ENCODE results near the gene CA10.

The CA10 gene

DNA sequence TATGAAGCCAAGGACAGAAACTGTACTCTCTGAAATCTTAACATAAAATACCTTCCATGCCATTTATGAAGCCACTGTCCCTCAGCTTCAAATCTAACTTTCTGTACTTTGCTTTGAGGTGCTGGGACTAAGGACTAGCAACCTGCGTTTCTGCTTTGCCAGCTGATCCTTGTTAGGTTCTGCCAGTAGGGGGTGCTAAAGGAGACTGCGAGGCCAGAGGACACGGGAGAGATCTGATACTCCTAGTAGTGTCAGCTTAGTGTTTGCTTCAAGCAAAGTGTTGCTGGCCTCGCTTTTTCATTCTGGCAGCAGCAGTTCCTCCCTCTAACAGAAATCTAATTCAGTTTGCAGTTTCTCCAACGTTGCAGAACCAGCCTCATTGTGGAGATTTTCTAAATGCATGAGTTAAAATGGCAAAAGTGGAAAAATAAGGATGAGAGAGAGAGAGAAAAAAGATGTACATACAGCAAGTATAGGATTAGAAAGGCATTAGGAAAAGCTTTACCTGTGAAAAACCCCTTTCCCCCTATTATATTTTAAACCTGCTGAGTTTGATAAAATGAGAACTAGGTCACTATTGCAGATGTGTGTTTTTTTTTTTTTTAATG, 297.5 kb downstream of the CA10 start:
- no peak for DNase-seq (ENCODE audit: low spot score)

DNA sequence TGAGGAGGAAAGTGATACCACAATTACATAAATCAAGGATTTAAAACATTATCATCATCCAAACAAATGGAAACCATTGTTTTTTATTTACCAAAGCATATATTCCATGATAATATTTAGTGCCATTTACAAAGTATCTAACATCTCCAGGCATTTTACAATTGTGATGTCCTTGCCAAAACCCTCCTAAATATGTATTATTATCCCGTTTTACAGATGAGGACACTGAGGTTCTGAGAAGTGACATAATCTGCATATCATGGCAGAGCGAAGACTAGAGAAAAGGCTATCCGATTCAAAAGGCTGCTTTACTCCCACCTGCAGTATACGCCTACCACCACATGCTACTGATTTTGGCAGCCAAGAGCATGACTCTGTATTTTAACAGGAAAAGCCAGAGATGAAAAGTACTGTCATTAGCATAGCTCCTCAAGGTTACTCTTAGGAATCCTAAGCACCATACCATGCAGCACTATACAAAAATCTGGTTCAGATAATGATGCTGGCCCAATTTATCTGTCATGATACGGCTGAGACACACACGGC, 301.4 kb downstream of the CA10 start:
- DNase-seq (ENCODE audit: low spot score) = no peak

DNA sequence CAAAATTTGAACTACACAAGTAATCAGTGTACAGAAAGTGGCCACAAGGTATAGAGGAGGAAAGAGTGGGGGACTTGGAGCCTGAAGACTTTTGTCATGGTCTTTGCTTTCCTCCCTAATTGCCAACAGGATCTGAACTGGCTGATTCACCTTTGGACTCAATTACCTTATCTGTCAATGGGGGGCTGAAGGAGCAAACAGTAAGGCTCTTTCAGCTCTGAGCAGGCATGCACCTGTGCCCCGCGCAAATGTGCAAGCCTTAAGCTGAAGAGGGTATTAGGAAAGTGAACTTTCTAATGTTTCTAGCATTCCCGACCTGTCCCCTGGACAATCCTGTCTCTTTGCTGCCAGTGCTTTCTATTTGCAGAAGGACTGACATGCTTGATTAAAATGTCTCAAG, 302.7 kb downstream of the CA10 start:
- DNase-seq (ENCODE audit: low spot score) = no peak

DNA sequence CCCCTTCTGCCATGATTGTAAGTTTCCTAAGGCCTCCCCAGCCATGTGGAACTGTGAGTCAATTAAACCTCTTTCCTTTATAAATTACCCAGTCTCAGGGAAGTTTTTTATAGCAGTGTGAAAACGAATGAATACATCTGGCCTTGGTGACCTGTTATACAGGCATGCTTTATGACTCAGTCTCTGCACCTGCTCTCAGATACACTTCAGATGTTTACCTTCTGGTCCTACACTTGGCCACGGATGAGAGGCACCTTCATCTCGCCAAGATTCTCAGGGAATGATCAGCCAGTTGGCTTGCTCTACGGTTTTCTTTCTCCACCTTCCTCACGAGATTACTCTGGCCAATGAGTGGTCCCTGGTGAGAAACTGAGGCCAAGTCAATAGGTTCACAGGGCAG, 304.7 kb downstream of the CA10 start:
- DNase-seq (ENCODE audit: low spot score) = no peak

DNA sequence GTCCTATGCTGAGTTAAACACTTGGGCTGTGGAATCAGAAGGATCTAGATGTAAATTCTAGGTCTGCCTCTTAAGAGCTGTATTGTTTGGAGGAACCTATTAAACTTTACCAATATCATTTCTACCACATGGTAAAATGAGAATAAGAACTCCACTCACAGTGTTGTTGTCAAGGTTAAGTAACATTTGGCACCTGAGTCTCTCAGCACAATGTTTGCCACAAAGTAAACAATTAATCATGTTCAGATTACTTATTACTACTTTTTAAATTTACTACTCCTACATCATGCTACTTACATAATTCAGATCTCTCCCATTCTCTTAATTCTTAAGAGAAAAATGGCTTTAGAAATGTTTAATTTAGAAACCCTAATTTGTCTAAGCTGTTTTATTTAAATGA, 305.9 kb downstream of the CA10 start:
- DNase-seq (ENCODE audit: low spot score) = no peak

DNA sequence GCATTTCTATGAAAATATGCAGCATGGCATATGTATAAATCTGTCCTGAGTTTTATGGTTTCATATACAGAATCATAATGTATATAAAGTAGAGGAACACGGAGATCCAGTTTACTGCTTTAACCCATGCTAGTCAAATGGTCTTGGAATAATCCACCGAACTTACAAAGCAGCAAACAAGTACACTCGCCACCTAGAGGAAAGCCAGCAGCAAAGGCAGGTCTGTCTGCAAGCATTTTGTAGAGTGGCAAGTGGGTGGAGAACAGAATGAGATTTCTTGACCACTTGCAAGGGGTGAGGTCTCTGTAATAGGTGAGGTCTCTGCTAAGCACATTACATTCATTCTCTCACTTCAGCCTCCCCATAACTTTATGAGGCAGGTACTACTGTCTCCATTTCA, 308.3 kb downstream of the CA10 start:
- DNase-seq (ENCODE audit: low spot score) = no peak

DNA sequence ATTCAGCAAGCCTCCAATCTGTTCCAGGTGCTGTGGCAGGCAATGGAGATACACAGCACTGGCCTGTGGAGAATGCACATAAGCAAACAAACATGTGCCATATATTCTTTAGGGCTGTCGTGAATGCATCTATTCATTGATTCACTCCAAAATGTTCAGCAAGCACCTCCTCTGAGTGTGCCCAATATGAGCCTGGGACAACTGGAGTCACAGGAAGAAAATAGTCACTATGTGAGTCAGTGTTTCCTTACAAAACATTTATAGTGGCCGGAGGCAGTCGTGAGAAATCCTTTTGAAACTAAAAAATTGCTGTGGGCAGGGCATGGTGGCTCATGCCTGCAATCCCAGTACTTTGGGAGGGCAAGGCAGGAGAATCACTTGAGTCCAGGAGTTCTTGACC, 310.1 kb downstream of the CA10 start:
- no peak for DNase-seq (ENCODE audit: low spot score)

- no peak for DNase-seq (ENCODE audit: low spot score)
Measured at GRCh38 chr17:51846566-51846965, 311.9 kb downstream of the CA10 start.

- no peak for DNase-seq (ENCODE audit: low spot score)
Measured at GRCh38 chr17:51845776-51846175, 312.7 kb downstream of the CA10 start.

DNA sequence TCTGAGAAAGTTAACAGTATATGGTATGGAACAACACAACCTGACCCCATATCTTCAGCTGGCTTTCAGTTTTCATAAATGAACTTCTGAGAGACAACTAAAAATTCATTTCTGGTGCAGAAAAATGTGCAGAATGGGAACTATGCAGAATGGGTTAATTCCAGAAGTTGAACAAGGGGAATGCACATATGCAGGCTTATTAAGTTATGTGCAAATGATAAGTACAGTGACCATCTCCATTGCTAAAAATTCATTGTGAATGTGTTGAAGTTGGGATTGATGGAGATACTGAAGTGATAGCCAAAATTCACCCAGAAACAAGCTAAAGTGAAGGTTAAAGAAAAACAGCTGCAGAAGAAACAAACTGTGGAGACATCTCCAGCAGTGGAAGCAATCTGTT, 315.8 kb downstream of the CA10 start:
- DNase-seq (ENCODE audit: low spot score) = no peak

DNA sequence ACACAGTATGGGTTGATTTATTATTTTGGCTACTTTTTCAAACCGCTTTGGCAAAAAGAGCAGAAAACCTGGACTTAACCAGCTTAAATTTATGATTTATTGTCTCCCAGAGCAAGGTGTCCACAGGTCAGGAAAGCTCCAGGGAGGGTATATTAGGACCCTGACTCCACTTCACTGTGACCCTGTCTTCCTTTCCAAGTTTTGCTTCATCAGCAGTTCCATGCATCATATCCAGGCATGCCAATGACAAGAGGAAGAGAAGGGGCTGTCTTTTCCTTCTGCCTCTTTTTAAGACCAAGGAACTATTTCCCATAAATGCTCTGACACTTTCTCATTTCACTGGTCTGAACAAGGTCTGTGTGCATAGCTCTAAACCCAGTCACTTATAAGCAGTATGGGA, 316.8 kb downstream of the CA10 start:
- DNase-seq (ENCODE audit: low spot score) = no peak

DNA sequence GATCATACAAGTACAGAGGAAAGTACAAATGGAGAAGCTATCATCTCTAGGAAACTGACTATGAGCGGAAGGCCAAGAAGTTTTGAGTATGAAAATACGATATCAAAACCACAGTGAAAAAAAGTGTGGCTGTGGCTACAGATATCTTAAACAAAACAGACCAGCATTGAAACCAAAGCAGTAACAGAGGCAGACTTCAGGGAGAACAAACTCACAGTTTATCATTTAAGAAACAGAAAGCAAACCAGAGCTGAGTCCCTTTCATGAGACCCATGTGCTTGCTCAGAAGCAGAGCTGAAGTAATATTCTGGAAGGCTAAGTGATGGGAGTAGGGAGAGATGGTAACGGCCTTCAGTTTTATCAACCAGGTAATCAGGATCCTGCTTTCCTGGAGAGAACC, 317.8 kb downstream of the CA10 start:
- no peak for DNase-seq (ENCODE audit: low spot score)

DNA sequence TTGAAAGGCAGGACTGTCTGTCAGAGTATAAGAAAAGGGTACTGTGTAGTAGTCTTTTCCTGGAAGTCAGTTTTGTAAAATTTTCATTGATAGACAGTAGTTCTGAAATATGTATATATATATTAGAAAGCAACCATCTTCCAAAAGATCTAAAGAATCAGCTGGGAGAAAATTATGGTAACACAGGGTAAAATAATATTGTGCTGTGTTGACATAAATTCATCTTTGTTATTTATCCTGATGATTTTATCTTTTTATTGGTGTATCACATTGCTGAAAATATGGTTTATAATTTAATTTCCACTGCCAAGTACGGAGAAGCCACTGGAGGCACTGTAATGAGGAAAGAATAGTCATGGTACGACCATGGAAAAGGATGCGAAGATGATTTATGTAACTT, 324.9 kb downstream of the CA10 start:
- no peak for DNase-seq (ENCODE audit: low spot score)

DNA sequence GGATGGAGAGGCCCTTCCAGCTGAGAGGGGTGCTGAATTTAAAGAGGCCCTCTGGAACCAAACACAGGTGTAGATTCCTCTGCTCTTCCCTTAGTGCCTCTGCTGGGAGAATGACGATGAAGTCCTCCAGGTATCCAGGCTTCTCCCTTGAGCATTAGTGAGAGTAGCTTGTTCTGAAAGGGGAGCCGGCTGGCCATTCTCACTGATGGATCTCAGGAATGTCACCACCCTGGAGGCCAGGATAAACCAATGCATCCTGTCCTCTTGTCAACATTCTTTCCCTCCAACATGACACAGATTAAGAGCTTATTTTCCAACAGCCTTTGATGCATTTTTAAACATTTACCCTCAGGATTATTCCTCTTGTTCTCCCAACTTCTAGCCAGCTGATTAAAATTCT, 325.5 kb downstream of the CA10 start:
- DNase-seq (ENCODE audit: low spot score) = no peak

GRCh38 chr17:51830886-51831285, 327.6 kb downstream of the CA10 start:
- no peak for DNase-seq (ENCODE audit: low spot score)

- DNase-seq (ENCODE audit: low spot score) = no peak
Measured at GRCh38 chr17:51830451-51830850, 328.1 kb downstream of the CA10 start.

- no peak for DNase-seq (ENCODE audit: low spot score)
Measured at GRCh38 chr17:51828901-51829300, 329.6 kb downstream of the CA10 start.

GRCh38 chr17:51827140-51827539, 331.4 kb downstream of the CA10 start:
- DNase-seq (ENCODE audit: low spot score) = no peak

GRCh38 chr17:51820766-51821165, 337.7 kb downstream of the CA10 start:
- no peak for DNase-seq (ENCODE audit: low spot score)

GRCh38 chr17:51820252-51820651, 338.3 kb downstream of the CA10 start:
- no peak for DNase-seq (ENCODE audit: low spot score)

- DNase-seq (ENCODE audit: low spot score) = no peak
Measured at GRCh38 chr17:51819341-51820219, 338.9 kb downstream of the CA10 start.

DNA sequence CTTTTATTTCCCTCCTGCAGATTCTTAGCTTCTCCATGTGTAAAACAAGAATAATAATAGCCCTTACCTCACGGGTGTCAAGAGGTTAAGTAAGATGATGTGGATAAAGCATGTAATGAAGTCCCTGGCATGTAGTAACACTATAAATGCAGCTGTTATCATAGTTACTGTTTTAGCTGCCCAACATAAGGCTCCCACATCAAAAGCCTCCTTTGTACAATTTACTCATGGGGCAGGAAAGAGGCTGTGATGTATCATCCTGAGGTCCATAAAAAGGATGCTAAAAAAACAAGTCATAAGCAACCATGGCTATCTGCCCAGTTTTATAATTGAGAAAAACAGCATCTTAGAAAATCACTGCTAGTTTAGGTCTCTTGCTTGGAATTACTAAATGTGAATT, 339.7 kb downstream of the CA10 start:
- DNase-seq (ENCODE audit: low spot score) = no peak

DNA sequence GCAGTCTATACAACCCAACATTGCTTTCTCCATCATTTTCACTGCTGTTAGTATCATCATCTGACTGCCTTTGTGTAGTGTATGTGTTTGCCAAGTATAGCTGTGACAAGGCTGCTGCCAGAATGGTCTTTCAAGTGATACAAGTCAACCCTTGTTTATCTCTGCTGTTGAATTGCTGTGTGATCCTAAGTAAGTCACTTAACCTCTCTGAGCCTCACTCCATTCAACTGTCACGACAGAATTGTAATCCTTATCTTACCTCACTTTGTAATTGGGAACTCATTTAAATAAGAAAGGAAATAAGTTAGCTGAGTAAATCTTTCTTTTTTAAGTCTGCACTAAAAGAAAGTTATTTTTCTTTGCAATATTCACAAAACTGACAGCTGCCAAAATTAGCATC, 340.6 kb downstream of the CA10 start:
- no peak for DNase-seq (ENCODE audit: low spot score)

DNA sequence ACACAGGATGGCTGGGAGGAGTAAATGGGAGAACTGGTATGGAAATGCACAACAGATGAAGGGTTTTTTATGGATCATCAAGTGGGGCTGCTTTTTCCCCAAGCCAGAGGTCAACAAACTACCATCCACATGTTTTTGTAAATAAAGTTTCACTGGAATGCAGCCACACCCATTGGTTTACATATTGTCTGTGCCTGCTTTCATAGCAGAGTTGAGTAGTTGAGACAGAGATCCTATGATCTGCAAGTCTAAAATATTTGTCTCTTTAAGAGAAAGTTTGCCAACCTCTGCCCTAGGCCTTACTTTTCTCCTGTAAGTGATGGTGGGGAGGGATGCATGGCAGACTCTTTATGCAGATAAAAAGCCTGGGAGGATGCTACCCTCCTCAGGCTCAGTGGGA, 341.4 kb downstream of the CA10 start:
- no peak for DNase-seq (ENCODE audit: low spot score)

Measured in AG08395 (cell line).